SK-N-SH treated with all-trans-retinoic acid at 6 μM for 48 hours (cell line): ENCODE measurements around the gene RIPOR3.

ENCODE experiments used
- SNAI2 ChIP-seq: fragments of 250-450 bp; sonication (Bioruptor Pico); IDR thresholded peaks from 2 replicates; pipeline ENCODE4 v1.5.0; 2020; ENCODE audit warnings: mild to moderate bottlenecking, moderate library complexity
- ZFP3 ChIP-seq: fragments of 250-450 bp; sonication (Bioruptor Pico); IDR thresholded peaks from 2 replicates; pipeline ENCODE4 v1.5.0; 2020; ENCODE audit warnings: mild to moderate bottlenecking, moderate library complexity

GRCh38 chr20:50594591-50595432 is 96.5 kb downstream of the RIPOR3 start:
- TF ChIP-seq ZFP3 (CRISPR knock-in tag), result no peak
- TF ChIP-seq SNAI2 (CRISPR knock-in tag), result no peak
